Neural progenitor cell (in vitro differentiated cells): ENCODE results near the gene H2BK1.

Source experiments
- CTCF ChIP-seq: fragments of 200-600 bp; sonication (generic); IDR thresholded peaks from 2 replicates; pipeline ENCODE4 v1.5.1; 2017; ENCODE audit warnings: antibody characterized with exemption, mild to moderate bottlenecking
- EZH2 ChIP-seq: fragments of 200-600 bp; sonication (generic); IDR thresholded peaks from 2 replicates; pipeline ENCODE4 v1.6.1; 2017; ENCODE audit warnings: antibody characterized with exemption, mild to moderate bottlenecking, moderate library complexity
- EZH2phosphoT487 ChIP-seq: fragments of 200-600 bp; sonication (generic); IDR thresholded peaks from 2 replicates; pipeline ENCODE4 v1.6.1; 2017; ENCODE audit warnings: antibody characterized with exemption

- TF ChIP-seq CTCF = no peak
- no peak for TF ChIP-seq EZH2
- TF ChIP-seq EZH2phosphoT487 = no peak
Observed at GRCh38 chr7:151189038-151189437, 21.2 kb downstream of the H2BK1 start.
